Measurements from ENCODE around the gene DCUN1D1.

Gene DCUN1D1

GRCh38 chr3:182948305-182948704 is 32.0 kb downstream of the DCUN1D1 start:
- Histone ChIP-seq H3K27me3 (ENCODE audit: low read length) (no peaks in the 10 kb centered on the region), H3K9me3 (ENCODE audit: insufficient read depth, low read length) (no peaks in the 10 kb centered on the region), H2AFZ (ENCODE audit: low read depth, low read length, severe bottlenecking) (no peak overlapping the region), H3K4me3 (ENCODE audit: insufficient read depth, low read length, poor library complexity, severe bottlenecking) (no peak overlapping the region), H3F3A (ENCODE audit: insufficient read depth) (peaks cover 5% of the 10 kb centered on the region; the same call in 1 of the 2 replicates), H3K27ac (ENCODE audit: low read depth, low read length) (no peak overlapping the region), H3K9ac (ENCODE audit: low read length) (no peak overlapping the region), H3K9me2 (replicated peaks; ENCODE audit: insufficient read depth, low read length) (no peaks in the 10 kb centered on the region), H3K36me3 (ENCODE audit: low read length) (peaks cover 15% of the 10 kb centered on the region; the same call in 1 of the 2 replicates), H3K4me2 (ENCODE audit: low read depth, low read length, poor library complexity, severe bottlenecking) (no peak overlapping the region), H4K20me1 (ENCODE audit: low read depth, low read length) (no peaks in the 10 kb centered on the region), H3K79me2 (ENCODE audit: insufficient read depth, low read length) (no peaks in the 10 kb centered on the region)
- no peak for TF ChIP-seq EZH2phosphoT487 (conservative IDR thresholded peaks at IDR 0.05; ENCODE audit: low read length)
- TF ChIP-seq CTCF (IDR thresholded peaks at IDR 0.05; ENCODE audit: insufficient read depth, low read length, poor library complexity, severe bottlenecking) = no peak

GRCh38 chr3:182947888-182948287 is 32.5 kb downstream of the DCUN1D1 start:
- no peak overlapping the region for H3K27ac ChIP-seq (ENCODE audit: low read depth, low read length)
- no peaks in the 10 kb centered on the region for H4K20me1 ChIP-seq (ENCODE audit: low read depth, low read length)
- no peaks in the 10 kb centered on the region for H3K9me2 ChIP-seq (replicated peaks; ENCODE audit: insufficient read depth, low read length)
- H3K9me3 ChIP-seq (ENCODE audit: insufficient read depth, low read length) = no peaks in the 10 kb centered on the region
- no peaks in the 10 kb centered on the region for H3K79me2 ChIP-seq (ENCODE audit: insufficient read depth, low read length)
- TF ChIP-seq CTCF (IDR thresholded peaks at IDR 0.05; ENCODE audit: insufficient read depth, low read length, poor library complexity, severe bottlenecking) (no peak), EZH2phosphoT487 (conservative IDR thresholded peaks at IDR 0.05; ENCODE audit: low read length) (no peak)
- H3K4me3 ChIP-seq (ENCODE audit: insufficient read depth, low read length, poor library complexity, severe bottlenecking) = no peak overlapping the region
- H3K36me3 ChIP-seq (ENCODE audit: low read length) = peaks cover 15% of the 10 kb centered on the region; the same call in 1 of the 2 replicates
- H3K9ac ChIP-seq (ENCODE audit: low read length) = no peak overlapping the region
- H3K4me2 ChIP-seq (ENCODE audit: low read depth, low read length, poor library complexity, severe bottlenecking) = no peak overlapping the region
- H3K27me3 ChIP-seq (ENCODE audit: low read length) = no peaks in the 10 kb centered on the region
- peaks cover 5% of the 10 kb centered on the region; the same call in 1 of the 2 replicates for H3F3A ChIP-seq (ENCODE audit: insufficient read depth)
- H2AFZ ChIP-seq (ENCODE audit: low read depth, low read length, severe bottlenecking) = no peak overlapping the region

- Histone ChIP-seq H3K4me2 (ENCODE audit: low read depth, low read length, poor library complexity, severe bottlenecking) (no peak overlapping the region), H3K9me3 (ENCODE audit: insufficient read depth, low read length) (no peaks in the 10 kb centered on the region), H3K27ac (ENCODE audit: low read depth, low read length) (no peak overlapping the region), H2AFZ (ENCODE audit: low read depth, low read length, severe bottlenecking) (no peak overlapping the region), H3K79me2 (ENCODE audit: insufficient read depth, low read length) (no peaks in the 10 kb centered on the region), H3K4me3 (ENCODE audit: insufficient read depth, low read length, poor library complexity, severe bottlenecking) (no peak overlapping the region), H3K9ac (ENCODE audit: low read length) (no peak overlapping the region), H4K20me1 (ENCODE audit: low read depth, low read length) (no peaks in the 10 kb centered on the region), H3K27me3 (ENCODE audit: low read length) (no peaks in the 10 kb centered on the region), H3K36me3 (ENCODE audit: low read length) (peaks cover 16% of the 10 kb centered on the region; the same call in 1 of the 2 replicates), H3F3A (ENCODE audit: insufficient read depth) (peaks cover 12% of the 10 kb centered on the region), H3K9me2 (replicated peaks; ENCODE audit: insufficient read depth, low read length) (no peaks in the 10 kb centered on the region)
- TF ChIP-seq CTCF (IDR thresholded peaks at IDR 0.05; ENCODE audit: insufficient read depth, low read length, poor library complexity, severe bottlenecking) (no peak), EZH2phosphoT487 (conservative IDR thresholded peaks at IDR 0.05; ENCODE audit: low read length) (no peak)
These were observed 38.6 kb downstream of the DCUN1D1 start for GRCh38 chr3:182941719-182942118.

All from SU-DHL-6 (cell line).